Muscle of leg (tissue), 11 donors: ENCODE data around the gene RAPGEF1. TPM values are rescaled to one million over a fixed set of nuclear protein-coding genes. Genes with fewer than 3 reads are reported as not detected.
"Not testable (repeated sequence)": the region's sequence is repeated elsewhere in the genome, so short reads cannot be mapped to it uniquely, and the experiment has no call there.

Source experiments
- DNase-seq: peaks from one replicate; pipeline ENCODE4 v3.0.0; 2013
- H3K27ac ChIP-seq: one replicate; pipeline ENCODE4 v1.5.1; 2013; ENCODE audit warnings: mild to moderate bottlenecking, low read length, control low read depth
- H3K27me3 ChIP-seq: one replicate; pipeline ENCODE4 v1.6.1; 2013; ENCODE audit warnings: low read length; ENCODE audit not compliant: control insufficient read depth, insufficient read depth
- H3K36me3 ChIP-seq: one replicate; pipeline ENCODE4 v1.6.1; 2013; ENCODE audit warnings: low read length; ENCODE audit not compliant: control insufficient read depth, insufficient read depth
- H3K4me1 ChIP-seq: one replicate; pipeline ENCODE4 v1.6.1; 2013; ENCODE audit warnings: low read length; ENCODE audit not compliant: control insufficient read depth, insufficient read depth
- H3K4me3 ChIP-seq: one replicate; pipeline ENCODE4 v1.5.1; 2013; ENCODE audit warnings: low read length, control low read depth
- H3K9me3 ChIP-seq: replicated peaks from 2 replicates; pipeline ENCODE4 v1.6.1; 2013; ENCODE audit warnings: low read depth, low read length; ENCODE audit not compliant: control insufficient read depth
- WGBS: methylation state at CpG from one replicate; pipeline ENCODE4 v1.1.5; 2013; ENCODE audit warnings: missing lambda C conversion rate; ENCODE audit not compliant: insufficient coverage; 5-methylcytosine and 5-hydroxymethylcytosine counted together
- polyA plus RNA-seq, 8 donors: library from polyadenylated mRNA; unstranded; fragments of 120-200 nt; gene quantifications; one replicate each; pipeline versions ENCODE4 v1.2.1 to v1.2.3, GENCODE V29; 2013; ENCODE audit warnings: inconsistent platforms in 1 of 8, low replicate concordance in 1 of 8; ENCODE audit not compliant: insufficient read length in 8 of 8, insufficient read depth in 1 of 8
- total RNA-seq: library from RNA; stranded (reverse); fragments of 120-200 nt; gene quantifications from one replicate; pipeline ENCODE4 v1.2.4, GENCODE V29; 2013

The RAPGEF1 gene
- total and polyA plus RNA-seq, 9 donors: 30.2 to 95.2 (median 79.6) TPM

DNA sequence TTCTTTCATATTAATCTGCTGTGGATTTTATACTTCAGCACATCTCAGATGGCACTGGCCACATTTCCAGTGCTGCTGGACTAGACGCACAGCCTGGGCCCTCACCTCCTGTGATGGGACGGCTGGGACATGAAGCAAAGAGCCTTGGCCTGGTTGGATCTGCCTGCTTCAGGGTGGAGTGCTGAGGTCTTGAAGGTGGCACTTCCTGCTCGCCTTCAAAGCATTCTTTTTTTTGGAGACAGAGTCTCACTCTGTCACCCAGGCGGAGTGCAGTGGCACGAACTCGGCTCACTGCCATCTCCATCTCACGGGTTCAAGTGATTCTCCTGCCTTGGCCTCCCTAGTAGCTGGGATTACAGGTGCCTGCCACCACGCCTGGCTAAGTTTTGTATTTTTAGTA, 73.1 kb downstream of the RAPGEF1 start:
- Histone ChIP-seq H3K27me3 (no peaks in the 10 kb centered on the region), H3K9me3 (peaks cover 2% of the 10 kb centered on the region), H3K4me1 (peaks cover 36% of the 10 kb centered on the region), H3K27ac (no peak overlapping the region), H3K36me3 (no peaks in the 10 kb centered on the region), H3K4me3 (no peak overlapping the region)
- DNase-seq: no peak
- 100% methylated on average over 7 of the region's 8 CpGs for WGBS

DNA sequence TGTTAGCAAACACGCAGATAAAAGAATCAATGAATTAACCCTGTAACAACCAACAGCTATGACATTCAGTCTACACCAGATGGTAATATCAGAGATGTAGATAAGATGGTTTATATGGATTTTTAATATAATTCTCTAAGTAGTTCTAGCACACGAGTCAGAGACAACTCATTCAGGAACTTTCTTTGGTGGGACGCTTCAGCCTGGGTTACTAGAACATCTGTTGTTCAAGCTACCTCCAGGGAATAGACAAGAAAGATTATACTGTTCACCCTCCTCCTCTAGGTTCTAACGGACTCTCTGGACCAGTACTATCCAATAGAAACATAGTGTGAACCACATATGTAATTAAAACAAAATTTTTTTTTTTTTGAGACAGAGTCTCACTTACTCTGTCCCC, 73.8 kb downstream of the RAPGEF1 start:
- no peaks in the 10 kb centered on the region for H3K27me3 ChIP-seq
- no peak for DNase-seq
- no peak overlapping the region for H3K27ac ChIP-seq
- no peaks in the 10 kb centered on the region for H3K36me3 ChIP-seq
- H3K9me3 ChIP-seq: peaks cover 2% of the 10 kb centered on the region
- peaks cover 31% of the 10 kb centered on the region for H3K4me1 ChIP-seq
- H3K4me3 ChIP-seq: no peak overlapping the region
- WGBS: 100% methylated on average over 1 of the region's 4 CpGs

DNA sequence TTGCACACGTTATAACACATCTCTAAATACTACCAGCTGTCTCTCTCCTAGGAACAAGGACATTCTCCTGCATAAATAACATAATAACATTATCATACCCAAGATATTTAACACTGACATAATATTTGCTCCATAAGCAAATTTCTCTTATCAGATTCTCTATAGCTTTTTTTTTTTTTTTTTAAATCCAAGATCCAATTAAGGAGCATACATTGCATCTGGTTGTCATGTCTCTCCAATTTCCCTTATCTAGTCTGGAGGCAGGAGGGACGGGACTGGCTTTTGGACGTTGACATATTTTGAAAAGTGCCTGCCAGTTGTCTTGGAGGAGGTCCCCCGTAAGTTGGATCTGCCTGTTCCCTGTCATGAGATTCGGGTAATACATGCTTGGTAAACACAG, 76.6 kb downstream of the RAPGEF1 start:
- 93% methylated on average over 3 of the region's 5 CpGs for WGBS
- no peak for DNase-seq
- H3K27ac ChIP-seq: no peak overlapping the region
- no peaks in the 10 kb centered on the region for H3K36me3 ChIP-seq
- H3K27me3 ChIP-seq: no peaks in the 10 kb centered on the region
- peaks cover 16% of the 10 kb centered on the region for H3K4me1 ChIP-seq
- H3K9me3 ChIP-seq: peaks cover 2% of the 10 kb centered on the region
- no peak overlapping the region for H3K4me3 ChIP-seq

DNA sequence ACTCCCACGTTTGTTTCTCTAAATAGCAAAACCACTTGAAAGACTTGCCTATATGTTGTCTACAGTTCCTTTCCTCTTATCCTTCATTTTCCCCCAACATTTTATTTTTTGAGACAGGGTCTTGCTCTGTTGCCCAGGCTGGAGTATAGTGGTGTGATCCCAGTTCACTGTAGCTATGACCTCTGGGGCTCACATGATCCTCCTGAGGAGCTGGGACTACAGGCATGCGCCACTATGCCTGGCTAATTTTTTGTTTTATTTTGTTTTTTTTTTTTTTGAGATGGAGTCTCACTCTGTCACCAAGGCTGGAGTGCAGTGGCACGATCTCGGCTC, 77.6 kb downstream of the RAPGEF1 start:
- DNase-seq, H3K9me3 ChIP-seq, H3K27me3 ChIP-seq, H3K36me3 ChIP-seq, H3K4me3 ChIP-seq, H3K27ac ChIP-seq: not testable (repeated sequence)
- 80% methylated on average over 3 of the region's 4 CpGs for WGBS
- H3K4me1 ChIP-seq: peaks cover 22% of the 10 kb centered on the region

DNA sequence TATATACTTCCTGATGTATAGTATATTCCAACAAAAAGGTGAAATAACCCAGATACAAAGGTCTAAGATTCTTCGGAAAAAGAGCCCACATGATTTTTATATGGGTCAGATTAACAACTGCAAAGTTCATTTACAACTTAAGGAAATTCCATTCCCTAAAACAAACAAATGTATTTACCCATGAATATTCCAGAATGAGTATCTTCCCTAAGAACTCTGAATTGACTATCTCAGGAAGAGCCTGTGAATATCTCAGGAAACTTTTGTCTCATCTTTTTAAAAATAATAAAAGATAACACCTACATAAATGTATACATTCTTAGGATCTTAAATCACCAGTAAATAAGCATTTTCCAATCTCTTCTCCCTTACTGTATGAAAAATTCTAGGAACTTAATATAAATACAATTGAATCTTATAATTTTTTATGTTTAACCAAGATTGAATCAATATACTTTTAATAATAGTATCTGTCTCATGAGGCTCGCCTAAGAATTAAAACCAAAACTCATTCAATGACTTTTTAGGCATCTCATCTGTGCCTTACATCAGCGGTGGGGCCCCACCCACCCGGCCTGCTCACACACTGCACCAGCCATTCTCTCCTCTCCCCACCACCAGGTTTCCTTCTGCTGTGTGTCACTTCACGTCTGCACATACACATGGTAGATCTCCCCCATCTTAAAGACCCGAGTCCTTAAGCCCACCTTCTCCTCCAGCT, 78.1 kb downstream of the RAPGEF1 start:
- WGBS: 83% methylated on average over 4 of the region's 6 CpGs
- peaks cover 27% of the 10 kb centered on the region for H3K4me1 ChIP-seq

DNA sequence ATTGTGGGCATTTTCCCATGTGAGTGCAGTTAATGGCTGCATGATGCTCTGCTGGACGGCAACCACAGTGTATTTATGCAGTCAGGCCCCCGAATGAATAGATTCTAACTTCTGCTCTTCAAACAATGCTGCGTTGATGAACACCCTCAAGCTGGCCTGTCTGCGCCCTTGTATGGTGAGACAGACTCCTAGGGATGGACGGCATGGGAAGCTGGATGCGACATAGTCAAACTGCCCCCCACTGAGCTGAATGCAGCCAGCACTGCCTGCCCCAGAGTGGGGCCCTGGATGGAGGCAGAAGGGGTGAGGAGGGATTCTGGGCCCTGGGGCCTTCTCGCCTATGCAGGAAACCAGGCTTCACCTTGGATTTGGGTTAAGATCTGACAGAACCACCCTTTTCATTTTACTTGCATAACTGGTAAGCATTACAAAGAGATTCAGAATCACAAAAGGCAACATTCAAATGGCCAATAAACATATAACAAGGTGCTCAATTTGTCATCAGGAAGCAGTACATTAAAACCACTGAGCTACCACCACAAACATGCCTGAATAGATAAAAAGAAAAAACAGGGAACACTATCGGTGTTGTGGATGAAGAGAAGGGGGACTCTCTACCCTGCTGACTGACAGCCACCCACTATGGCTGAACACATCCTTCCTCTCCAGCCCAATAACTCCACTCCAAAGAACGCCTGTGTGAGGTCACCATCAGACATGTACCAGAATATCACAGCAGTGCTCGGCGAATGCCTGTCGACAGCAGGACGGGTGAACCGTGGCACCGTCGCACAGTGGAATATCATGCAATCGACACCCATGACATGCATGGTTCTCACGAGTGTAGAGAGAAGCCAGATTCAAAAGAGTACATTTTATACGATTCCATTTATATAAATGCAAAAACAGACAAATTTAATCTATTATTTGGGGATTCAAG, 79.1 kb downstream of the RAPGEF1 start:
- Histone ChIP-seq H3K36me3 (no peaks in the 10 kb centered on the region), H3K9me3 (peaks cover 2% of the 10 kb centered on the region), H3K27ac (no peak overlapping the region), H3K4me3 (no peak overlapping the region), H3K27me3 (no peaks in the 10 kb centered on the region), H3K4me1 (peaks cover 36% of the 10 kb centered on the region)
- no peak for DNase-seq
- WGBS: 93% methylated on average over 7 of the region's 19 CpGs

More for the DNA sequence above, 78.1 kb downstream of the RAPGEF1 start:
- no peak overlapping the region for H3K27ac ChIP-seq
- peaks cover 2% of the 10 kb centered on the region for H3K9me3 ChIP-seq
- DNase-seq: no peak
- H3K4me3 ChIP-seq: no peak overlapping the region
- no peaks in the 10 kb centered on the region for H3K27me3 ChIP-seq
- no peaks in the 10 kb centered on the region for H3K36me3 ChIP-seq

DNA sequence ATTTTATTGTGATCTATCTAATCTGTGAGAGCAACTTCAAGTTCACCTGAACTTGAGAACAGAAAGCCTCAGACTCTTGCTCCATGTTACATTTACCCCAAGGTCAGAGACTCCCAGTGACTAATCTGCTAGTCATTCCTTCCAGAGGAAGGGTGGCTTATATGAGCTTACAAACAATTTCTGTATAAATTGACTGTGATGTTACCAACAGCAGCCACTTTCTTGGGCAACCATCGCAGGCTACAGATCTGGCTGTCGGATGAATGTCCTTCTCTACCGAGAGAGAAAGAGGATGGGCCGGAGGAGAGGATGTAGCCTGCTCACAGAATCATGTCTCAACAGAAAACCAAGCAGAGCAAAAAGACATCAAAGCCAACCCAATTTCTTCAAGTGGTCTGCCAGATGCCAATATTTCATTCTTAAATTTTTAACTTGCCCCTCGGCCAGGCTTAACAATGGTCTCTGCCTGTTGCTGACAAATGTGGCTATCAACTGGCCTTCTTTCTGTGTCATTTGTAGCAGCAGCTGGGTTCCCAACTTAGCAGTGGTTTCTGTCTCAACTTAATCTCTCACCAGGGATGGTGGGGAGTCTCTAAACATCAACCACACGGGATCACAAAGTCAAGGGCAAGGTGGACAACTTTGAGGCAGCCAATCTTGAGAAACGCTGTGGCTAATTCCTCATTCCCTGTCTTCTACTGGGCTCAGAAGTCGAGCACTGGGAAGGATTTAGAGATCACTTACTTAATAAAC, 81.3 kb downstream of the RAPGEF1 start:
- Histone ChIP-seq H3K36me3 (no peaks in the 10 kb centered on the region), H3K27me3 (no peaks in the 10 kb centered on the region), H3K9me3 (no peaks in the 10 kb centered on the region), H3K4me3 (no peak overlapping the region), H3K4me1 (peaks cover 36% of the 10 kb centered on the region), H3K27ac (peak overlapping the region; percentile 53)
- WGBS: 78% methylated on average over 1 of the region's 8 CpGs
- DNase-seq: no peak

DNA sequence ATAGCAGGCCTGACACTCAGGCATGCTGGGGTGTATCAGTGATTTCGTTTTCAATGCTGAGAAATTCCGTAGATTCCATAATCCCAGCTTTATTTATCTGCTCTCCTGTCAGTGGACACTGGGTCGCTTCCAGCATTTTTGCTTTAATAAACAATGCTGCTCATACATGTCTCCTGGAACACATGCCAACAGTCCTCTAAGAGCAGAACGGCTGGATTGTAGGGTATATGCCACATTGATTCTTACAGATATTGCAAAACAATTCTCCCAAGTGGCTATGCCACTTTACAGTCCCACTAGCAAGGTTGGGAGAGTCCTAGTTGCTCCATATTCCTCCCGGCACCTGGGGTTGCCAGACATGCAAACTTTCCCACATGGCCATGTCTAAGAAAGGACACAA, 81.9 kb downstream of the RAPGEF1 start:
- Histone ChIP-seq H3K27me3 (no peaks in the 10 kb centered on the region), H3K9me3 (no peaks in the 10 kb centered on the region), H3K27ac (no peak overlapping the region), H3K36me3 (no peaks in the 10 kb centered on the region), H3K4me1 (peaks cover 36% of the 10 kb centered on the region), H3K4me3 (no peak overlapping the region)
- WGBS: 38% methylated on average over 2 of the region's 5 CpGs
- DNase-seq: no peak

DNA sequence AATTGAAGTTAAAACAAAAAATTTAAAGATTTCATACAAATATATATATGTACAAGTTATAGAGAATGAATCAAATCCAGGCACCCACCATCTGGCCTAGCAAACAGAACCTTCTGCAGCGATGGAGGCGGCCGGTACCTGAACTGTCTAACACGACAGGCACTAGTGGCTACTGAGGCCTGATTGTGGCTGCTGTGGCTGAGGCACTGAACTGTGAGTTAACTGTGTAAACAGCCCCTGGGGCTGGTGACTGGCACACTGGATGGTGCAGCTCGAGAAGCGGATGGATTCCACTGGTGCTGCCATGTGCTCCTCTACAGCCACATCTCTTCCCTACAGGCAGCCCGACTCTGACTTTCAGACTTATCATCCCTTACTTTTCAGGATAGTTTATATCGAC, 82.4 kb downstream of the RAPGEF1 start:
- no peaks in the 10 kb centered on the region for H3K9me3 ChIP-seq
- no peak overlapping the region for H3K27ac ChIP-seq
- H3K36me3 ChIP-seq: no peaks in the 10 kb centered on the region
- no peak overlapping the region for H3K4me3 ChIP-seq
- H3K4me1 ChIP-seq: peaks cover 36% of the 10 kb centered on the region
- no peak for DNase-seq
- H3K27me3 ChIP-seq: no peaks in the 10 kb centered on the region
- WGBS: 88% methylated on average over 4 of the region's 8 CpGs

DNA sequence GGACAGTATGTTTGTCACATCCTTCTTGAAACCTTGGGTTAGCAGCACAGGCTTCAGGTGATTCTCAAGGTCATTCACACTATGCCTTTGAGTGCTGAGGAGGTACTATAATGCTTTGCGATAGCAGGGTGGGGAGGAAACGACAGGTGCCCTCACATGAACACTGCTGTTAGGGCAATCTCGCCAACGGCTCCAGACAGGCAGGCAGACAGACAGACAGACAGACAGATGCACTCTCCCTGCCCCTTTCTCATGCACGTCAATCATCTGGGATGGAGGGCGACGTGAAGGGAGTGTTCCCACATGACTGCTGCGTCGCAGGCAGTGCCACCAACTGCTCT, 82.9 kb downstream of the RAPGEF1 start:
- Histone ChIP-seq H3K9me3 (no peaks in the 10 kb centered on the region), H3K27me3 (no peaks in the 10 kb centered on the region), H3K27ac (peak overlapping the region; percentile 32), H3K4me1 (peaks cover 36% of the 10 kb centered on the region), H3K4me3 (no peak overlapping the region), H3K36me3 (no peaks in the 10 kb centered on the region)
- DNase-seq: no peak
- WGBS: 77% methylated on average over 6 of the region's 9 CpGs
